Mesenteric fat pad (tissue), 1 donor: Measurements from ENCODE around the gene MAP4K1. TPM values are rescaled to one million over a fixed set of nuclear protein-coding genes. Genes with fewer than 3 reads are reported as not detected.

Source experiments
- DNase-seq: peaks from one replicate; pipeline ENCODE4 v3.0.0-alpha.2; 2020; ENCODE audit warnings: low spot score
- total RNA-seq: library from RNA; stranded (reverse); fragmentation: NEBNext Ultra II Directional; extraction: Animal tissue kit (Norgen Biotek cat#: 25700); gene quantifications from one replicate; pipeline ENCODE4 v1.2.1, GENCODE V29; 2021
- donor health status: DM: yes; HTN: yes; CAD: no.

Gene MAP4K1
- total RNA-seq, 1 donor from 2014 or later, result 3.9 TPM

- DNase-seq, result no peak
Observed at GRCh38 chr19:38547421-38547820, 70.3 kb downstream of the MAP4K1 start.

DNA sequence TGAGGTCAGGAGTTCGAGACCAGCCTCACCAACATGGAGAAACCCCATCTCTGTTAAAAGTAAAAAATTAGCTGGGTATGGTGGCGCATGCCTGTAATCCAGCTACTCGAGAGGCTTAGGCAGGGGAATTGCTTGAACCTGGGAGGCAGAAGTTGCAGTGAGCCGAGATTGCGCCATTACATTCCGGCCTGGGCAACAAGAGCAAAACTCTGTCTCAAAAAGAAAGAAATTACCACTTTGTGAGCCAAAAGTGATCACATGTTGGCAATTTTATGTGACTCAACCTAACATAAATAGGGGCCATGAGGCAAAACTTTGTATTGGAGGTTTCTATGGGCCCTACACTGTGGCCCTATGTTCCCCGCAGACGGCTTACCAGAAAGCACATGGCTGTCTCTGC lies 72.2 kb downstream of the MAP4K1 start:
- no peak for DNase-seq

- no peak for DNase-seq
Observed at GRCh38 chr19:38544569-38545315, 73.0 kb downstream of the MAP4K1 start.

GRCh38 chr19:38543807-38544568 lies 73.8 kb downstream of the MAP4K1 start:
- no peak for DNase-seq

DNA sequence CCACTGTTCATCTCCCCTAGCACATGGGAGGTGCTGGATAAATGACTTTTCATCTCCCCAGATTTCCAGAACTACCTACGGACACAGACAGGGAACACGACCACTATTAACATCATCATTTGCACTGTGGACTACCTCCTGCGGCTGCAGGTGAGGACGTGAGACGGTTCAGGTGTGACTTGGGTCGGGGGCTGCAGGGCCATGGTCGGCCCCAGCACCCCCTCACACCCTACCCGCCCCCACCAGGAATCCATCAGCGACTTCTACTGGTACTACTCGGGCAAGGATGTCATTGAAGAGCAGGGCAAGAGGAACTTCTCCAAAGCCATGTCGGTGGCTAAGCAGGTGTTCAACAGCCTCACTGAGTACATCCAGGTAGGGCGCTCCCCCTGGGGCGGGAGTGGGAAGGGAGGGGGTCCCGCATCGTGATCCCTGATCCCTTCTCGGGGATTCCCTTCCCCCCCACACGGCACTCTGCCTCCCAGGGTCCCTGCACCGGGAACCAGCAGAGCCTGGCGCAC lies 74.4 kb downstream of the MAP4K1 start:
- no peak for DNase-seq

GRCh38 chr19:38542040-38542439 lies 75.7 kb downstream of the MAP4K1 start:
- no peak for DNase-seq

DNA sequence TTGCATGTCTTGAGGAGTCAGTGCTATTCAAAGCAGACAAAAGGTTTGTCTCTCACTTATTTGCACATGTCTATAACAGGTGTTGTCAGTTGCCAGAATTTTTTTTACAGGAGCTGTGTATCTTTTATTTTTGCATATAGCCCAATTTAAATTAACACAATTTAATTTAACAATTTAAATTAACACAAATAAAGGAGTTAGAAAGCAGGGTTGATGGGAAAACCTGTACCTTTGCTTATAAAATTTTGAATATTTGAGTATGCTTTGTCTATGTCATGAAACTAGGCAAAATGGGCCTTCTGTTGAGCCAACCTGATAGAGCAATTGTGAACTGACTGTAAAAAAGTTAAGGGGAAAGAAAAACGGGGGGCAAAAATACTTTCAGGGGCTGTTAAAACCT lies 78.0 kb downstream of the MAP4K1 start:
- DNase-seq, result no peak

DNA sequence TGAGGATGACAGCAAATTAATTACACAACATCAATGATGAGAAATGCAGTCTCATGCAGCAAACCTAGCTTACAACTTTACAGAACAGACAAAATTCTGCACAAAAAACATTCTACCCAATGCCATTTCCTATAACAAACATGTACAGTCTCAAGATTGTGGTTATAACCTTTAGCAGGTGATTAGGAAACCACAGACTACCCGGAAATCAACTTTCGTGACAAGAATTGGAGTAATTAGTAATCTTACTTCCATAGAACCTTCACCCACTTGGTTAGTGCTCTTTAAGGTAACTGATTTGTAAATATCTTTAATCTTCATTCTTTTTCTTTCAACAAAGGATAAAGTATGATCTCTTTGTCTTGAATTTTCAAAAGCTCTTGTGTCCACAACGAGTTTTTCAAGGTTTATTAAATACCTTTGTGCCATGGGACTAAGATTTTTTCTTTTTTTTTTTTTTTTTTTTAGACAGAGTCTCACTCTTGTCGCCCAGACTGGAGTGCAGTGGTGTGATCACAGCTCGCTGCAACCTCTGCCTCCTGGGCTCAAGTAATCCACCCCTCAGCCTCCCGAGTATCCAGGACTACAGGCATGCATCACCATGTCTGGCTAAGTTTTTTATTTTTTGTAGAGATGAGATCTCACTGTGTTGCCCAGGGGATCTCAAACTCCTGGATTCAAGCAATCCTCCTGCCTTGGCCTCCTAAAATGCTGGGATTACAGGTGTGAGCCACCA lies 78.8 kb downstream of the MAP4K1 start:
- no peak for DNase-seq

GRCh38 chr19:38538386-38538785 lies 79.4 kb downstream of the MAP4K1 start:
- DNase-seq, result no peak

Other genes starting within 250 kb of the MAP4K1 start
- gene PSMD8, start 243.4 kb downstream of the MAP4K1 start, total RNA-seq, result 288 TPM
- gene GGN, start 229.9 kb downstream of the MAP4K1 start, total RNA-seq, result 1.0 TPM
- gene SPRED3, start 229.3 kb downstream of the MAP4K1 start, total RNA-seq, result 2.2 TPM
- 11.8 TPM for gene FAM98C, start 214.9 kb downstream of the MAP4K1 start, total RNA-seq
- gene RASGRP4, start 191.7 kb downstream of the MAP4K1 start, total RNA-seq, result 8.4 TPM
- 4.8 TPM for gene RYR1, start 184.3 kb downstream of the MAP4K1 start, total RNA-seq
- 252 TPM for gene EIF3K, start 1.2 kb upstream of the MAP4K1 start, total RNA-seq
- gene ACTN4, start 29.7 kb upstream of the MAP4K1 start, total RNA-seq, result 431 TPM
- 1.3 TPM for gene CAPN12, start 126.5 kb upstream of the MAP4K1 start, total RNA-seq
- gene LGALS7, start 155.6 kb upstream of the MAP4K1 start, total RNA-seq, result not detected
- not detected for gene LGALS7B, start 171.2 kb upstream of the MAP4K1 start, total RNA-seq
- 3.5 TPM for gene LGALS4, start 195.0 kb upstream of the MAP4K1 start, total RNA-seq
- 302 TPM for gene ECH1, start 213.8 kb upstream of the MAP4K1 start, total RNA-seq
- 231 TPM for gene HNRNPL, start 232.0 kb upstream of the MAP4K1 start, total RNA-seq